Cardiac muscle cell (in vitro differentiated cells and primary cell): ENCODE data around the gene LRRK1. TPM values are rescaled to one million over a fixed set of nuclear protein-coding genes. Genes with fewer than 3 reads are reported as not detected.
A peak's percentile ranks its signal among the peaks of the same experiment; 100 is the strongest.

Source experiments
- DNase-seq, 2 donors: peaks; one replicate each; pipeline versions ENCODE4 v3.0.0 to v3.0.0-alpha.2; 2010 to 2017; ENCODE audit warnings: low read depth in 1 of 2, low spot score in 1 of 2
- H3K27ac ChIP-seq: fragments of 200-600 bp; sonication (generic); 2 replicates; pipeline ENCODE4 v1.5.1; 2016
- H3K27me3 ChIP-seq: fragments of 200-600 bp; sonication (generic); 2 replicates; pipeline ENCODE4 v1.6.0; 2016; ENCODE audit warnings: control low read depth
- H3K36me3 ChIP-seq: fragments of 200-600 bp; sonication (generic); 2 replicates; pipeline ENCODE4 v1.5.1; 2016; ENCODE audit warnings: control low read depth
- H3K4me1 ChIP-seq: fragments of 200-600 bp; sonication (generic); 2 replicates; pipeline ENCODE4 v1.8.1; 2017; ENCODE audit warnings: low read depth, mild to moderate bottlenecking, mixed run types
- H3K4me3 ChIP-seq: fragments of 200-600 bp; sonication (generic); 2 replicates; pipeline ENCODE4 v1.5.1; 2016; ENCODE audit warnings: mild to moderate bottlenecking
- H3K9me3 ChIP-seq: fragments of 200-600 bp; sonication (generic); 2 replicates; pipeline ENCODE4 v1.5.1; 2017; ENCODE audit warnings: low read depth, mild to moderate bottlenecking, control low read depth
- CTCF ChIP-seq: IDR thresholded peaks from 2 replicates; pipeline ENCODE4 v1.5.1; 2012; ENCODE audit warnings: low read depth, mild to moderate bottlenecking, low read length
- polyA plus RNA-seq: library from polyadenylated mRNA; unstranded; fragments of >200 nt; fragmentation: Nextera tagmentation; extraction: Ambion mirVana; gene quantifications from 2 replicates; pipeline ENCODE4 v1.2.1, GENCODE V29; 2016
- total RNA-seq: library from RNA; depleted of rRNA; stranded (reverse); fragments of >200 nt; gene quantifications from 2 replicates; pipeline ENCODE4 v1.2.3, GENCODE V29; 2016

The LRRK1 gene
- total and polyA plus RNA-seq, 2 experiments from 2014 or later: 0.12 to 1.0 TPM

- H3K9me3 ChIP-seq: no peaks in the 10 kb centered on the region
- H3K4me3 ChIP-seq: no peak overlapping the region
- no peaks in the 10 kb centered on the region for H3K27me3 ChIP-seq
- no peaks in the 10 kb centered on the region for H3K36me3 ChIP-seq
- no peak for TF ChIP-seq CTCF
- no peaks in the 10 kb centered on the region for H3K4me1 ChIP-seq
- peak in 1 of 2 donors; percentile 94 for DNase-seq
- H3K27ac ChIP-seq: no peak overlapping the region
These were observed 120.3 kb downstream of the LRRK1 start for GRCh38 chr15:101039461-101039860.

GRCh38 chr15:101042320-101042719 is 123.2 kb downstream of the LRRK1 start:
- Histone ChIP-seq H3K9me3 (no peaks in the 10 kb centered on the region), H3K36me3 (no peaks in the 10 kb centered on the region)

GRCh38 chr15:101043011-101043410 is 123.9 kb downstream of the LRRK1 start:
- no peak for TF ChIP-seq CTCF
- H3K27ac ChIP-seq: no peak overlapping the region
- no peaks in the 10 kb centered on the region for H3K9me3 ChIP-seq
- no peak overlapping the region for H3K4me3 ChIP-seq
- no peaks in the 10 kb centered on the region for H3K27me3 ChIP-seq
- no peaks in the 10 kb centered on the region for H3K36me3 ChIP-seq
- DNase-seq: no peak
- no peaks in the 10 kb centered on the region for H3K4me1 ChIP-seq

More at GRCh38 chr15:101042320-101042719, 123.2 kb downstream of the LRRK1 start:
- DNase-seq: no peak
- Histone ChIP-seq H3K4me1 (no peaks in the 10 kb centered on the region), H3K27me3 (no peaks in the 10 kb centered on the region), H3K27ac (no peak overlapping the region), H3K4me3 (no peak overlapping the region)
- TF ChIP-seq CTCF: no peak

- Histone ChIP-seq H3K4me3 (no peak overlapping the region), H3K27me3 (no peaks in the 10 kb centered on the region), H3K4me1 (no peaks in the 10 kb centered on the region), H3K36me3 (no peaks in the 10 kb centered on the region), H3K27ac (no peak overlapping the region), H3K9me3 (no peaks in the 10 kb centered on the region)
- no peak for DNase-seq
- TF ChIP-seq CTCF: no peak
These were observed 124.9 kb downstream of the LRRK1 start for GRCh38 chr15:101043911-101044624.

GRCh38 chr15:101044625-101045235 is 125.6 kb downstream of the LRRK1 start:
- no peak for TF ChIP-seq CTCF
- Histone ChIP-seq H3K4me1 (no peaks in the 10 kb centered on the region), H3K27ac (no peak overlapping the region), H3K27me3 (no peaks in the 10 kb centered on the region), H3K4me3 (no peak overlapping the region), H3K36me3 (no peaks in the 10 kb centered on the region), H3K9me3 (no peaks in the 10 kb centered on the region)
- no peak for DNase-seq
